GM18508 (cell line): ENCODE data around the gene ADAM11.
"Not testable (repeated sequence)": the region's sequence is repeated elsewhere in the genome, so short reads cannot be mapped to it uniquely, and the experiment has no call there.

Experiments
- ATAC-seq: cut with Tn5 transposase; IDR thresholded peaks from one replicate; pipeline ENCODE4 v1.9.1; 2021; ENCODE audit warnings: moderate number of reproducible peaks; ENCODE audit not compliant: insufficient read depth, unreplicated experiment

Gene ADAM11, protein sequence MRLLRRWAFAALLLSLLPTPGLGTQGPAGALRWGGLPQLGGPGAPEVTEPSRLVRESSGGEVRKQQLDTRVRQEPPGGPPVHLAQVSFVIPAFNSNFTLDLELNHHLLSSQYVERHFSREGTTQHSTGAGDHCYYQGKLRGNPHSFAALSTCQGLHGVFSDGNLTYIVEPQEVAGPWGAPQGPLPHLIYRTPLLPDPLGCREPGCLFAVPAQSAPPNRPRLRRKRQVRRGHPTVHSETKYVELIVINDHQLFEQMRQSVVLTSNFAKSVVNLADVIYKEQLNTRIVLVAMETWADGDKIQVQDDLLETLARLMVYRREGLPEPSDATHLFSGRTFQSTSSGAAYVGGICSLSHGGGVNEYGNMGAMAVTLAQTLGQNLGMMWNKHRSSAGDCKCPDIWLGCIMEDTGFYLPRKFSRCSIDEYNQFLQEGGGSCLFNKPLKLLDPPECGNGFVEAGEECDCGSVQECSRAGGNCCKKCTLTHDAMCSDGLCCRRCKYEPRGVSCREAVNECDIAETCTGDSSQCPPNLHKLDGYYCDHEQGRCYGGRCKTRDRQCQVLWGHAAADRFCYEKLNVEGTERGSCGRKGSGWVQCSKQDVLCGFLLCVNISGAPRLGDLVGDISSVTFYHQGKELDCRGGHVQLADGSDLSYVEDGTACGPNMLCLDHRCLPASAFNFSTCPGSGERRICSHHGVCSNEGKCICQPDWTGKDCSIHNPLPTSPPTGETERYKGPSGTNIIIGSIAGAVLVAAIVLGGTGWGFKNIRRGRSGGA

GRCh38 chr17:44758414-44759085 lies at the start of gene ADAM11:
Gene ADAM11, plus strand, starts transcription at chr17:44758988. Its CDS starts 212 bp downstream, at chr17:44759200.
- no peak for ATAC-seq

GRCh38 chr17:44719444-44719843 lies 39.3 kb upstream of the ADAM11 start:
- ATAC-seq = no peak

DNA sequence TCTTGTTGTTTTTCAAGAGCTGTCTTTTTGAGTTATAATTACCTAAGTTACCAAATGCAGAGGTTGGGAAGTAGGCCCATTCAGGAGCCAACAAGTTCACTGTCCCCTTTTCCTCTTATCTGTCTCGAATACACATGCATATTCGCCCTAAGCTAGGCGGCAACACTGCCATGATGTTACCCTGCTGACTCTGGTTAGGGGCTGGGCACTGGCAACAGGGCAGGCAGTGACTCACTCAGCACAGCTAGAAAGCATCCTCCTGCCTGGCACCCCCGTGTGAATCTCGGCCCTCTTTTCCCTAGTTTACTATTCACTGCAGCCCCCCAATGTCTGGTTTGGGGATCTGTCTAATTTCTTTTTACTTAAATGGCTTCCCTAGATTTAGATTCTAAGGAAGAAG lies 36.5 kb upstream of the ADAM11 start:
- ATAC-seq = no peak

- ATAC-seq = not testable (repeated sequence)
Measured at GRCh38 chr17:44726121-44726520, 32.7 kb upstream of the ADAM11 start.

DNA sequence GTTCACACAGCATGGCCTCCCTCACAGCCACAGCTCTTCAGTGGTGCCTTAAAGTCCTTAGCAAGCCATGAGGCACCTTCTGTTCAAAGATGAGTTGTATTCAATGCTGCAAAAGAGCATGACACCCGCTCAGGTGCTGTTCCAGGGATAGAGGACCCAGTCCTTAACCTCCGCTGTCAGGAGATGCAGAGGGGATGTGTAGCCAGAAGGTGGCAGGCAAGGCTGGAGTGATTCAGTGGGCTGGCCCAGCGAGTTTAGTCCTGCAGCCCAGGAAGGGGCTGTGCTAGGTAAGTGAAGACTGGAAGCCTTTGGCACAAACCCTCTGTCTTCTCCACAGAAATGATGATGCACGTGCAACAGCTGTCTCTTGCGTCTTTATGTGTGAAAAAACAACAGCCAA lies 25.0 kb upstream of the ADAM11 start:
- ATAC-seq = no peak

- ATAC-seq = no peak
Measured at GRCh38 chr17:44734272-44734671, 24.5 kb upstream of the ADAM11 start.

DNA sequence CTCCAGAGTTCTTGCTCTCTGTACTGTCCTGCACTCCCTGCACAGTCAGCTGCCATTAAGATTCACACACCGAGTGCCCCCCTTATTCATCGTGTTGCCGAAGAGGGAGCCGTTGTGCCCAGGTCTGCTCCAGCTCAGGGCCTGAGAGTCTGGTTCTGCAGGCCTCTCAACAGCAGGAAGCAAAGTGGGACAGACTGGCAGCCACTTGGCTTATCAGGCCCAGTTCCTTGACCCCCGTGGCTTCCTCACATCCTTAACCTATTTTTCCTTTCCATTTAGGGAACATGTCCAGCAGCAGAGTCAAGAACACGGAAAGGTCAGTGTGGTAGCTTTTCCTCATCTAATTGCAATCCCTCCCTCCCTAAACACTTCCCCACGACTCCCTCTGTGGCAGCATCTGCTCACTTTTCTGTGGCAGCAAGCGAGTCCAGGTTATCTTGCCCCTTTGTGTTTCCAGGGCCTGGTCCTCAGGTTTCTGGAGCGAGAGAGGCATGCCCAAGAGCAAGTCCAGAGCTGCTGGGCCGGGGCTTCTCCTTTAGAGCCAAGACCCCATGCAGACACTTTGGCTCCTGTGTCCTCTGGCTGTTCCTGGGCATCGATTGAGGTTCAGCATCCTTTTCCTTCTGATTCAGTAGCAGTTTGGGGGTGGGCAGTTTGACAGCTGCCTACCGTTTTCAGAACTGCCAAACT lies 22.1 kb upstream of the ADAM11 start:
- ATAC-seq = no peak

DNA sequence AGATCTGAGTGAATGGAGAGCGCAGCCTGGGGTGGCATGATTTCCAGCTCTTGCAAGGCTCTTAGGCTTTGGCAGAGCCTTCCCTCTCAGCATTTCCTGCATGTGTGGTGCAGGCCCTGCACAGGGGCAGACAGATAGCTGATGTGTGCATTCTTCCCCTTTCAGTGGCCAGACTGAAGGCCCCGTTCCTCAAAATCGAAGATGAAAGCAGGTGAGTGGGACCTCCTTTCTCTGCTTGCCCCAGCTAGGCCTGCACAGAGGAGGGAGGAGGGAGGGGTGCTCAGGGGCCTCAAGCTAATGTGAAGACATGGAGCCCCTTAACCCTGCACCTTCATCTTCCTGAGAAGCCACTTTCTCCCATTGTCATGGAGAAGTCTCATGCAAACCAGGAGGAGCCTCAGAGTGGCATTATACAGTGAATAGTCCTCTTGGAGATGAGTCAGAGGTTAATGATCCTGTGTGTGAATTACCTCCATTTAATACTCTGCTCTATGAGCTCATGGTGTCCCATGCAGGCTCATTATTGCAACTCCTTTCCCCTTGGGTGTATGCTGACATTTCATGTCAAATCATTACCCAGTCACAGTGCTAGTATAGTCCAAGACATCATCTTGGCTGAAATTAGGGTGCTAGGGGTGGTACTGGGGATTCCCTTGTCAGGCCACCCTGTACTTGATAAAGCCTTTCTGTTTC lies 20.4 kb upstream of the ADAM11 start:
- ATAC-seq = no peak

GRCh38 chr17:44741316-44741715 lies 17.5 kb upstream of the ADAM11 start:
- no peak for ATAC-seq

GRCh38 chr17:44745301-44745700 lies 13.5 kb upstream of the ADAM11 start:
- ATAC-seq = no peak

DNA sequence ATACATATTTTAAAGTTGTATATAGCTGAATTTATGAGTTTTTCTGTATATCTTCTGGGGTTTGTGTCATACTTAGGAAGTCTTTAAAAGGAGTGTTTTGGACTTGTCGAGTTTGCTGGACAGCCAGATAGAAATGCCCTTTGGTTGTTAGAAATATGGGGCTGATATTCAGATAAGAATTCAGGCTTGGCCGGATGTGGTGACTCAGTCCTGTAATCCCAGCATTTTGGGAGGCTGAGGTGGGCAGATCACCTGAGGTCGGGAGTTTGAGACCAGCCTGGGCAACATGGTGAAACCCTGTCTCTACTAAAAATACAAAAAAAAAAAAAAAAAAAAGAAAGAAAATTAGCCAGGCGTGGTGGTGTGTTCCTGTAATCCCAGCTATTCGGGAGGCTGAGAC lies 13.1 kb upstream of the ADAM11 start:
- ATAC-seq = not testable (repeated sequence)

GRCh38 chr17:44747566-44747965 lies 11.2 kb upstream of the ADAM11 start:
- ATAC-seq = no peak

DNA sequence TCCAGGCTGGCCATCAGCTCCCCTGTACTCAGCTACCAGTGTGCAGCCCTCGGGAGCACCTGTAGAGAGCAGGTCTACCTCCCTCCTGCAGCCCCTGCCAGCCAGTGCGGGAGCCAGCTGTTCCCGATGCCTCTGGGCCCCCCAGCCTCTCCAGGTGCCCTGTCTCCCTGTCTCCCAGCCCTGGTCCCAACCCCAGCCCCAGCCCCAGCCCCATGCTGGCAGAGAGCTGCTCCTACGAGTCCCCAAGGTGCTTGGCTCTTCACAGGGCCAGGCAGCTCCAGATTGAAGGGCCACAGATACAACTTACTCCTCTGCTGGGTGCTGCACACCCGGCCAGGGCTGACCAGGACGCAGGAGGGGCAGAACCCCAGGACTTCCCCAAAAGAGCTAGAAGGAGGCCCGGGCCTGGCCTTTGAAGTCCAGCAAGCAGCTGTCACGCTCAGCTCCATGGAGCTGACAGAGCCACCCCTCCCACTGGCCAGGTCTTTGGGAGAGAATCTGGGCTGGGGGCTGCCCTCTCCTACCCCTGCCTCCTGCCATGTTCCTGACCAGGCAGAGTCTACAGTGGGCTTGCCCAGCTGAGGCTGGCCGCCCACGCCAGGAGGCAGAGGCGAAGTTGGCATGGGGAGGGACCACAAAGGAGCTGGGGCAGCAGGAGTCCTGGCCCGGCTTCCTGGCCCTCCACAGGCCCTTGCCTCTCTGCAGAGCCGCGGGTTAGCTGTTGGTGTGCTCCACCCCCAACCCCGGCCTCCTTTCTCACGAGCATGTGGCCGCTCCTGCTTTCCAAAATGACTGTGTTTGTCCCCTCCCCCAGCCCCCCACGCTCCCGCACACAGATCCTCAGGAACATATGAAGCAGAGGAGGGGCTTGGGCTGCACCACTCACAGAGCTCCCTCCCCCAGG lies 9.5 kb upstream of the ADAM11 start:
- ATAC-seq = no peak

- ATAC-seq = no peak
Measured at GRCh38 chr17:44749980-44750318, 8.8 kb upstream of the ADAM11 start.

DNA sequence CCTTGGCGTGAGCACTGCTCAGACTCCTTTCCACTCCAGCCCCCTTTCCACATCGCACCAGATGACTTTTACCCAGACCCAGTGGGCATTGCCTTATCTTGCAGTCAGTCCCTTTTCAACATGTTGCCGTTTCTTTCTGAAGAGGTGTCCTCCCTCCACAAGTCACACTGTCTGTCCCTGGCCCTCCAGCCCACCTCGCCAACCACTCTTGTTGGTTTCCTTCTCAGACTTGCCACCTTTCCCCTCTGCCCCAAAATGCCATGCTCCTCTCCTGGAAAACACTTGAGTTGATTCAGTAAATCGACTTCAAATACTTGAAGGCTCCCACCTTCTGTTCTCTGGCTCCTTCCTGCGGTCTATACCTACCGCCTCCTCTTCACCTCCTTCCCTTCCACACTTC lies 7.5 kb upstream of the ADAM11 start:
- no peak for ATAC-seq

- no peak for ATAC-seq
Measured at GRCh38 chr17:44751806-44752205, 7.0 kb upstream of the ADAM11 start.

- ATAC-seq = no peak
Measured at GRCh38 chr17:44752953-44753861, 5.6 kb upstream of the ADAM11 start.

GRCh38 chr17:44754276-44754675 lies 4.5 kb upstream of the ADAM11 start:
- ATAC-seq = no peak
